GM19452 (cell line): ENCODE measurements around the gene PSMB2.

Experiments
- ATAC-seq: cut with Tn5 transposase; IDR thresholded peaks from one replicate; pipeline ENCODE4 v1.9.1; 2021; ENCODE audit not compliant: unreplicated experiment

PSMB2 gene

DNA sequence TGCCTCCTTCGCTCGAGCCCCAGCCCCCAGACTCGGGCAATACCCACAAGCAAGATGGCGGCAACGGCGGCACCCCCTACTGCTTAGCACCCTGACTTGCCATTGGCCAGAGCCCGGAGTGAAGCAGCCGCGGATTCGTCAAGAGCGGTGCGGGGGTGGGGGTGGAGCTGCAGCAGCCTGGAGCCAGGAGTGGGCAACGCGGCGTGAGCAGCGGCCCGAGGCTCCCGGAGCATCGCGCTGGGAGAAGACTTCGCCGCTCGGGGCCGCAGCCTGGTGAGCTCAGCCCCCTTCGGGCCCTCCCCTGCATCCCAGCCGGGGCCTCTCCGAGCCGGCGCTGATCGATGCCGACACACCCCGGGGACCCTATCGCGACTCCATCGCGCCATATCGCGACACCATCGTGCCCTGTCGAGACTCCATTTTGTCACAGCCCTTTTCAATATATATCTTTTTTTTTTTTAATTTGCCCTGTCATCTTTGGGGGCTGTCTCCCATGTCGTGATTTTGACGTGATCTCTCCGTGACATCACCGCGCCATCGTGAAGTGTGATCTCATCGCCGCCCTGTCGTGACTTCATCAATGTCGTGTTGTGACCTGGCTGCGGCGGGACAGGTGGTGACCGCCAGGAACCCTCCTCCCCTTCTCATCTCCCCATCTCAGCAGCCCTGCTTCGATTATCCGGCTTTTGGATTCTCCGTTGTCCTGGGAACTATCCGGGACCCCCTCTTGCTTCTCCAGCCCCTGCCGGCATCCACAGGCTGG is 83.5 kb downstream of the PSMB2 start, which contains the start of gene NCDN:
Gene NCDN (plus strand): TSS at position 189 of the 763 bp plus-strand sequence. CDS start 392 bp downstream, at position 581.
- peak; percentile 80 for ATAC-seq

- peak; percentile 76 for ATAC-seq
Observed at GRCh38 chr1:35557118-35557610, 84.2 kb downstream of the PSMB2 start, which contains the start of gene KIAA0319L. Gene KIAA0319L (minus strand): TSS chr1:35557403. CDS start chr1:35554491, 2,912 bp downstream.

GRCh38 chr1:35556484-35557117 is 84.7 kb downstream of the PSMB2 start:
- ATAC-seq: no peak

DNA sequence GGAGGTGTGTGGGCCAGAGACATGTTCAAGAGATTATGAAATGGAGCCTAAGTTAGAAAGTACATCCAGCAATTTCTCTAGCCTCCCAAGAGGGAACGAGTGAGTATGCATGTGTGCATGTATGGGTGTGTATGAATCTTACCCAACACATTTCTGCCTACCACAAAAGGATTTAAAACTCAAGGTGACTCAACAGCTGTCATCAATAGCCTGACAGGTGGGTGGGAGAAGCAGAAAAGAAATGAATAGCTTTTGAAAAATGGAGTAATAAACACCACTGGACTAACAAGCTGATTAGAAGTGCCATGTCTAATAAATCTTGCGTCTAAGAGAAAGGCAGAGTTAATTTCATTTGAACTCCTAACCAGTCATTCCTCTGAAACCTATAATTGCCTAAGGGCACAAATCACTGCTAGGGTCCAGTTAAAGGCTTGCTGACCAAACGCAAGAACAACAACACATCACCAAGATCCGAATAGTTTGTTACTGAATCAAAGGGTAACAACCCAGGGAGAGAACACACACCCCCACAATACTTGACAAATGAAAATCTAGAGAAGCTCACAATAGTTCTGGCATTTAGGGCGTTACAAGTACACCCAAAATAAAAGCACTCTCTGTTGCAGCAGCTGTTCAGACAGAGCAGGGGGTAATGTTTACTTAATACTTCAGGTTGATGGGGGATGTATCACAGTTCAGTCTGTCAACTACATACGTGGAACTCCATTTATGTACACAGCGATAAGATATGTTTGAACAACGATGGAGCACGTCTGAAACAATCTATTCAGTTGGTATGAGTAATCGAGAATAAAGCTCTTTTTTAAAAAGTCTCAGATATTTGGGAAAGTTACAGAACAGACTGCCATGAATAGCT is 85.5 kb downstream of the PSMB2 start:
- ATAC-seq: no peak

DNA sequence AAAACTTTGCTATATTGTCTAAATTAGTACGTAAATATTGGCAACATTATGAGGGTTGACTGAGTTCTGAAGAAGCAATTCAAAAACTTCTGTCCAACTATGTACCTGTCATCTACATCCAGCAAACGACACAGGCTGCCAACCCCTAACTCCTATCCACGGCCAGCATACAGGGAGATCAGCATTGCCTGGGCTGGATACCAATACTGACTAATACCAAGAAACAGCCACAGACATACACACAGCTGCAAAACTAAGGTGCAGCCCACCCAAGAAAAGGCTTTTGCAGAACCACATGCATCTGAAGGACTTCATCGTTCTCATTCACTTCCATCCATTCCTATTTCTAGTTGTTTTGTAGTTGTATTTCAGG is 86.1 kb downstream of the PSMB2 start:
- no peak for ATAC-seq

GRCh38 chr1:35554266-35555211 is 86.8 kb downstream of the PSMB2 start:
- no peak for ATAC-seq

DNA sequence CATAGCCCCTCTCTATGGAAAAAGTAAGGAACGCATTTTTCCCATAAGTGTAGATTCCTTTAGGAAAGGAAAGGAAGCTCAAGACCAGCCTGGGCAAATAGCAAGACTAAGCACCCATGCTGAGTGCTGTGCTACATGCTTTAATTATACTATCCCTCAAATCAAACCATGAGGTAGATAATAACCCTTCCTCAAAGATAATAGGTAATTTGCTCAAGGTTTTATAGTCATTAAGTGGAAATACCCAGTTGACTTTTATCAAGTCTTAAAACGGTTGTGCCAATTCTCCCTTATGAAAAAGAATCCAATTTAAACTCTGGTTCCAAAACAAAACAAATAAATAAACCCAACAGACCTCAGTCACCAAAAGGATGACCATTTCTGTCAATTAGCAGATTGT is 87.5 kb downstream of the PSMB2 start:
- no peak for ATAC-seq
